GM18951 (cell line): ENCODE measurements around the gene DENND1A.

Experiments used
- POLR2A ChIP-seq: IDR thresholded peaks from 4 replicates; pipeline ENCODE4 v1.6.1; 2011; ENCODE audit warnings: mild to moderate bottlenecking; ENCODE audit not compliant: insufficient read length, insufficient read depth; ENCODE audit errors: extremely low read depth
- in situ Hi-C: fragments of 300-500 bp; cut with MboI; formaldehyde crosslinking; loops from one replicate; pipeline ENCODE4 v1.12.0; 2022; ENCODE audit warnings: low sequenced_read_pairs, mixed read lengths, inconsistent platforms; ENCODE audit not compliant: unreplicated experiment

DENND1A gene

DNA sequence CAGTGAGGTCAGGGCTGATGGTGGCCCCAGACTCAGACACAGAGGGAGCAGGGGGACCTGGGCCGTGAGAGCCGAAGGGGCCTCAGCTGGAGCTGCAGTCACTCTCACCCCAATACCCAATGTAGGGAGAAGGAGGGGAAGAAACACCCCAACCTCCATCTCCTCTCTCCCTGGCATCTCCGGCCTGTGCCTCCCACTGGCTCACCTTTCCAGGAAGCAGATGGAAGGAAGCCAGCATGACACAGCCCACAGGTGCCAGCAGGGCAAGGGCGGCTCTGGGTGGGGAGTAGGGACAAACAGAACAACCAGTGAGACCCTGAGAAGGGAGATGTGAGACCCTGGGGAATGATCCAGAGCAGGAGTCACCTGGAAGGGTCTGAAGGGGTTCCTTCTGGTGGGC lies 576.9 kb downstream of the DENND1A start:
- in situ Hi-C loops: loop anchor here (5.0 to 25.0 kb wide), 2 partner anchors 271 to 891 kb away; no protein-coding TSS in a partner anchor
- TF ChIP-seq POLR2A: no peak

DNA sequence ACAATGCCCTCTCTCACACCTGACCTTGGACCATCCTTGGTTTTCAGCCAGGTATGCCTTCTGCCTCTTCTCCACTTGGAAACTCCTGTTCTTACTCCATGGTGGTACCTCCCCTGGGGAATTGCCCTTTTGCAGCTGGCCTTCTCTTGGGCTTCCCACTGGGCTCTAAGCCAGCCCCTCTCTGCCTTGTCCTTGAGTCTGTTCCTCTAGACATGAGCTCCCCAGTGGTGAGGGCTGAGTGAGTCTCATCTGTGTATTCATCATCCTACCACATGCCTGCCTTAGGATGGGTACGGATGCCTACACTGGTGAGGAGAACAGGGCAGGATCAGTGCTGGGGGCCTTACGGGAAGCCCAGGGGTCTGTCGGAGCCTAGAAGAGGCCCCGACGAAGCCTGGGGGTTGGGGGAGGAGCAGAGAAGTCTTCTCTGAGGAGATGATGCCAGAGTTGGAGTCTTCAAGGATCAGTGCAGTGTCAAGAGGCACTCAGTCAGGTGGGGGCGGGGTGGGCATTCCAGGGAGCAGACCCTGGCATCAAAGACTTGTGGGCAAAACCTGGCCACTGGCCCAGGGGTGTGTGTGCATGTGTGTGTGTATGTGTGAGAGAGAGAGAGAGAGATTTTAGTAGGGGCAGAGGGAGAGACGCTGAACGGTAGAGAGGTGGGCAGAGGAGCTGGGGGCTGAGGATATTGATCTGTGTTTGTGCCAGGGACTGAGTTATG lies 579.2 kb downstream of the DENND1A start:
- no peak for TF ChIP-seq POLR2A
- in situ Hi-C loops: loop anchor here (5.0 to 25.0 kb wide), 2 partner anchors 268 to 888 kb away; no protein-coding TSS in a partner anchor

DNA sequence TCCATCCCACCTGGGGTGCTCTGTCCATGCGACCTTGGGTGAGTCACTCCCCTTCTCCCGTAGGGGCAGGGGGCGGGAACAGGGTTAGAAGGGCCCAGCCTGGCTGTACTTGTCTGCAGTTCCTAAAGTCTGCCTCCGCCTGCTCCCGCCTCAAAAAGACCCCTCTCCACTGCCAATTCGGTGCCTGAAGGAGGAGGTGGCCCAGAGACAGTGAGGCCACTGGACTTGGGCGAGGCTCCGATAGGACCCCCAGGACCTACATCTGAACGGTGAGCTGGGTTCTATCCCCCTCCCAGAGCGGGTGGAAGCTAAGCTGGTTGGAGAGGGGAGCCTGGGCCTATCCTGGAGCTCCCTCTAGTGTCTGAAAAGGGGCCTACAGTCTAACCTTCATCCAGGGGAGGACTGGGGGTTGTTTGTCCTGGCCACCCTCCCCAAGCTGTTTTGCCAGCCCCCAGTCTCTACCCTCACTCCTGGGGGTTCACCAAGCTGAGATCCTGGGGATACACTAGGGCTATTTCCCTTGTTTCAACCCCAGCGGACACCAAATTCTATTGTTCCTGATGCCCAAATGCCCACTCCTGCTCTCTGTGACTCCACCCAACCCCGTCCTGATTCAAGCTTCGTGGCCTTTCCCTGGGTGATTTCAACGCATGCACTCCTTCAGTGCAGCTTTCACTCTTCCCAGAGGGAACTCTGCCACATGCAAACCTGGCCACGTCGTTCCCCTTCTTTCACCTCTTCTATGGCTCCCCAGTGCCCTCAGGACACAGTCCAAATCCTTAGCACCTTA lies 580.0 kb downstream of the DENND1A start:
- TF ChIP-seq POLR2A: no peak
- in situ Hi-C loops: loop anchor here (5.0 to 25.0 kb wide), 2 partner anchors 268 to 888 kb away; no protein-coding TSS in a partner anchor

DNA sequence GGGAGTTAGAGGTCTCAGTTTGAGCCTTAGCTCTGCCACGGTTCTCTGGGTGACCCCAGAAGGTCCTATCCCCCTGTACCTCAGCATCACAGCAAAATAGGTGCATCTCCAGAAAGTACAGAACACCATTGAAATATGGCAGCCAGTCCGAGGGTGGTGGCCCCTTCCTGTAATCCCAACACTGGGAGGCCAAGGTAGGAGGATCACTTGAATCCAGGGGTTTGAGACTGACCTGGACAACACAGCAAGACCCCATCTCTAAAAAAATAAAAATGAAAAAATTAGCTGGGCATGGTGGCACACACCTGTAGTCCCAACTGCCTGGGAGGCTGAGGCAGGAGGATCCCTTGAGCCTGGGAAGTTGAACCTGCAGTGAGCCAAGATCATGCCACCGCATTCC lies 580.9 kb downstream of the DENND1A start:
- in situ Hi-C loops: no loop called here
- no peak for TF ChIP-seq POLR2A

DNA sequence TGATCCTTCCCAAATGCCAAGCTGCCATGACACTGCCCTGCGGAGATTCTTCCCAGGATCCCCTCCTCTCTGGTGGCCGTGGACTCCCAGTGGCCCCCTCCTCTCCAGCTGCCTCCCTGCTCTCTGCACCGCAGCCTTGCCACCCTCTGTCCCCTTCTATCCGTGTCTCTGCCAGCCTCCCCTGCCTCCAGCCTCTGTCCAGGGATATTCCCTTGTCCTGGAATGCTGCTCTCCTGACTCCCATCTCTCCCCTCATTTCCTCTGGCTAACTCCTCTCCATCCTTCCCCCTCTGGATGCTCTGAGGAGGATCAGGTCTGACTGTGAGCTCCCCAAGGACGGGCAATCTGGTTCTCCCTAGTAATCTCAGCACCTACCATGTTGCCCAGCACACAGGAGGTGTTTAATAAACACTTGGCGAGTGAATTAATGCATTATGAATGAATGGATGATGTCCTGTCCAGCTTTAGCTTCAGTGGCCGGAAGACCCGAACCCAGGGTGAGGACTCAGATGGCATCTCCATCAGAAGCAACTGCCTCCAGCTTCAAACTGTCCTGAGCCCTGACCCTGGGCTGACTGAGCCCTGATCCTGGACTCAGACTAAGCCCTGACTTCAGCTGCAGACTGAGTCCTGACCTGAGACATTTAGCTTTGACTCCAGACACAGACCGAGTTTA lies 581.5 kb downstream of the DENND1A start:
- in situ Hi-C loops: no loop called here

DNA sequence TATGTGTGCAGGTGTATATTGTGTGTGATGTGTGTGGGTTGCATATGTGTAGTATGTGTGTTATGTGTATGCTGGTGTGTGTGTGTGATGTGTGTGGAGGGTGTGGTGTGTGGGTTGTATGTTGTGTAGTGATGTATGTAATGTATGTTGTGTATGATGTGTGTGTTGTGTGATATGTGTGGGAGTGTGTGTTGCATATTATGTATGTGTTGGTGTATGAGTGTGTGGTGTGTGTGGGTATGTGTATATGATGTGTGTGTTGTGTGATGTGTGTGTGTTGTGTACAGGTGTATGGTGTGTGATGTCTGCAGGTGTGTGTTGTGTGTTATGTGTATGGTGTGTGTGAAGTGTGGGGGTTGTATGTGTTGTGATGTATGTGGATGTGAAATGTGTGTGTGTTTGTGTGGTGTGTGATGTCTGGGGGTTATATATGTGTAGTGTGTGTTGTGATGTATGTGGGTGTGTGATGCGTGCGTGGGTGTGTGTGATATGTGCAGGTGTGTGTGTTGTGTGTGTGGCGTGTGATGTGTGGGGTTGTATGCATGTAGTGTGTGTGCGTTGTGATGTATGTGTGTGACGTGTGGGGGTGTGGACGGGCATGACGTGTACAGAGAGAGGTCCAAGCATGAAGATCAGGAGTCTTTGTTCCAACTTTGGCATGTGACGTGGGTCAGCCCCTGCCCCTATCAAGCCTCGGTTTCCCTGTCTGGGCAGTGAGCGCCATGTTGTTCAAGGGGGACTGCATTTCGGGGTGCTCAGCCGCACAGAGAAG lies 582.5 kb downstream of the DENND1A start:
- in situ Hi-C loops: no loop called here
- TF ChIP-seq POLR2A: no peak

More for the DNA sequence above, 581.5 kb downstream of the DENND1A start:
- no peak for TF ChIP-seq POLR2A

DNA sequence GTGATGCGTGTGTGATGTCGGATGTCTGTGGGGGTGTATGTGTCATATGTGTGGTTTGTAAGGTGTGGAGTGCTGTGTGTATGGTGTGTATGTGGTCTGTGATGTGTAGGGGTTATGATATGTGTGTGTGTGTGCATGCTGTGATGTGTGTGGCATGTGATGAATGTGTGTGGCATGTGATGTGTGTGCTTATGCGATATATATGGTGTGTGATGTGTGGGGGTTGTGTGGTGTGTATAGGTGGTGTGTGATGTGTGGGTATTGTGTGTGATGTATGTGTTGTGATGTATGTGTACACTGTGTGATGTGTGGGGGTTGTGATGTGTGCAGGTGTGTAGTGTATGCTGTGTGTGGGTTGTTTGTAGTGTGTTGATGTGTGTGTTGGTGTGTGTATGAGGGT lies 583.1 kb downstream of the DENND1A start:
- TF ChIP-seq POLR2A: no peak
- in situ Hi-C loops: no loop called here

DNA sequence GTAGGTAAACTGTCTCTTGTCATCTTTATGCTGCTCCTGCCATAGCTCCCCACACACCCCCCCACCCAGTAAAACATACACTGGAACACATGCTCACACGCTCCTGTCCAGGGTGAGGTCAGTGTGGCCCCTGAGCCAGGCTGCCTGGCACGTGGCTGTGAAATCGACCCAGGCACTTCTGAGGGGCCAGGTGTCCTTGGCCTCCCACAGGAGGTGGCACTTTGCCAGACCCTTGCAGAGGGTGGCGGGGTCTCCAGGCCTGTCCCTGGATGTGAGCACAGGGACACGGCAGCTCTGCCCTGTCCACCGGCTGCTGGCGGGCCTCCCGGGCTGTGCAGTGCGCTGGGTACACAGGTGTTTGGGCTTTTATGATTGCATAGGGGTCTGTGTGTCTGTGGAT lies 583.9 kb downstream of the DENND1A start:
- in situ Hi-C loops: no loop called here
- no peak for TF ChIP-seq POLR2A

DNA sequence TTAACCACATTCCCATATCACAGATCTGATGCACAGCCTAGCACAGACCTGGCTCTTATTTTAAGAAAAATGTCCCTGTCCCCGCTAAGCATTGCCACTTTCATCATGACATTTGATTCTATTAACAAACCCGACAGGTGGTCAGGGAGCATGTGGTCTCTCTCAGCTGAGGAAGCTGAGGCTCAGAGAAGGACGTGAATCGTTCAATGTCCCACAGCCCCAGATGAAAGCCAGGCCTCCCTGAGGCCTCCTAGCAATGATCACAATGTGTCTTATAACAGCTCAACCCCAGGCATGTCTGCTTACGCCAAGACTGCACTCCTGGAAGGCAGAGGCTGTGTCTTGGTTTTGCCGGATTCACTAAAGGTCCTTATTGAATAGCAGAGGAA lies 584.4 kb downstream of the DENND1A start:
- in situ Hi-C loops: no loop called here
- TF ChIP-seq POLR2A: no peak

DNA sequence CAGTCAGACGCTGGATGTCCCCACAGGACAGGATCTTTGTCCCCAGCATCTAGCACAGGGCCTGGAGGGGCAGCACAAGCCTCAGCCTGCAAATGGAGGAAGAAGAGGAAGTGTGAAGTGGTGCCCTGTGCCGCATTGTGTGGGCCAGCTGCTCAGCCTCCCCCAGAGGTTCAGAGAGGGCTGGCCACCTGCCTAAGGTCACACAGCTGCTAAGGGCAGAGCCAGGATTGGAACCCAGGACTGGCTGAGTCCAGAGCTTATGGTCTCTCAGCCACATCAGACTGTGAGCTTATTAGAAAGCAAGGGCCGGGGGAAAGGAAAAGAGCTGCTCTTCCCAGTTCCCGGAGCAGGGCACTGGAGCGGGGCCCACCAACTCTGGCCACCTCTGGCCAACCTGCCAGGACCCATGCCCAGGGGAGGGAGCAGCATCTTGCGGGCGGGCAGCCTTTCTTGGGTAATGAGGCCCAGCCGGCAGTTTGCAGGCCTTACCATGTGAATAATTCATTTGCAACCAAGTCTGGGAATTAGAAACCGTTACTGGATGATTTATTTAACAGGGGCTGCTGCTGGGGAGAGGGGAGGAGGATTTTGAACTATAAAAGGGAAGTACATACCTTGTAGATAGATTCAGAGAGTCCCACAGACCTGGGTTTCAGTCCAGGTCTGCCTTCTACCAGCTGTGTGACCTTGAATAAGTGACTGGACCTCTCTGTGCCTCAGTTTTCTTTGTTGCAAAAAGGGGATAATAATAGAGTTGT lies 585.6 kb downstream of the DENND1A start:
- TF ChIP-seq POLR2A: no peak
- in situ Hi-C loops: no loop called here

DNA sequence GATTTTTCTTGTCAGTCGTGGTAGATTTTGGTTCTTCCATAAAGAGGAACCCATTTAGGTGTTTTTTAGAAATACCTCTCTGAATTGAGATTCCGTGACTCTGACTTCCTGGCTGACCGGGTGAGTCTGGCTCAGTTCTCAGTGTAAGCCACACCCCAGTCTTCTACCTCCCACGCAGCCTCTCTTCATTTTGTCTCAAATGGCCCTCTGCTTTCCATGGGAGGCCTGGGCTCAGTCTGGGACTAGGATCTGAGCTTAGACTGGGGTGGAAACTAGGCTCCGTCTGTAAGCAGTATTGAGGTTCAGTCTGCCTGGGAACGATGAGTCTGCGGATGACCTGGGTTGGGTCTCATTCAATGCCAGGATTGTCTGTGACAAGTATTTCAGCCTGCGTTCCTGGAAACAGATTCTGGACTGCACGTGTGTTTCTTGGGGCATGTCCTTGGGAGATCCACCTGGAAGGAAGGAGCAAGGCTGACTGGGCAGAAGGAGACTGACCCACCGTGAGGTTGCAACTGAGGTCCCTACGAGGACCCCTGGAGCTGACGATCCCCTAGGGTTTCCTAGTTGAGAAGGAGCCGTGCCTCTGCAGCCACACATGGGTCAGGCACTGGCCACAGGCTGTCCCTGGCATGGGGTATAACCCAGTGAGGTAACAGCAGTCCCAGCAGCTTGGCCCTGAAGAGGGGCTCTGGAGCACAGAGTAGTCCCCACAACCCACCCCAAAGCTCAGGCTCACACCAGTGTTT lies 586.3 kb downstream of the DENND1A start:
- in situ Hi-C loops: no loop called here
- peak; percentile 59 for TF ChIP-seq POLR2A
